RPMI8226 (cell line): ENCODE data around the gene MRPL46.
"Not testable (repeated sequence)": the region's sequence is repeated elsewhere in the genome, so short reads cannot be mapped to it uniquely, and the experiment has no call there.

ENCODE experiments used
- DNase-seq: peaks from one replicate; pipeline ENCODE4 v3.0.0-alpha.2; 2015

Gene MRPL46

DNA sequence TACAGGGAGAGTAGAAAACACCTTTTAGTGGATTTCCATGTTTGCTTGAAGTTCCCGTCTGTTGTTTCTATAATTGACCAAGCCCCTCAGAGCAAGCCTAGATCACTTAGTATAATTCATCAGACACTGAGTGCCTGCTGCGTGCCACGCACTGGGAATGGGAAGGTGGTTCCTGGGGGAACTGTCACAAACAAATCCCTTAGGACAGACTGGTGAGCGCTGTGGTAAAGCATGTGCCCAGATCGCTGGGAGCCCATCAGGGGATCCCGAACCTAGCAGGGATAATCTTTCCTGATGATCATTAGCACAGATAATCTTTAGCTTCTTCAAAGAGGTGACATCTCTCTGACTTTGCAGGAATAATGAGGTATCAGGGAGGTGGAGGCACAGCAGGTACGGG is 9.9 kb upstream of the MRPL46 start:
- no peak for DNase-seq

DNA sequence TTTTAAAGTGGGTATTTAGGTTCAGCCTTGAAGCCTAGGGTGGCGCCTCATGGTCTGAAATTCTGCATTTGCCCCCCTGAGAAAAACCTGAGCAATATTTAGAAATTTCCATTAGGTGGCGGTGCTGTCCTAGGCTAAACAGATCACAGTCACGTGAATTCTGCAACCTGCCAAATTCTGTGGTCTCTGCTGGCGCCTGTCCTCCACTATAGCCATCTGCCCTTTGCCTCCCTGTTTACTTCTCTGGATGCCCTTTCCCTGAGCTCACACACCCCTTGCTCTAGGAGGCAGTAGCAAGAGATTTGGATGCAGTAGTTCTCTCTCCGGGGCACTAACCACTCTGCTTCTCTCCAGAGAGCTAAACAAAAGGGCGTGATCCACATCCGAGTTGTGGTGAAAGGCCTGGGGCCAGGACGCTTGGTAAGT is 9.5 kb upstream of the MRPL46 start:
- peak; percentile 62 for DNase-seq

DNA sequence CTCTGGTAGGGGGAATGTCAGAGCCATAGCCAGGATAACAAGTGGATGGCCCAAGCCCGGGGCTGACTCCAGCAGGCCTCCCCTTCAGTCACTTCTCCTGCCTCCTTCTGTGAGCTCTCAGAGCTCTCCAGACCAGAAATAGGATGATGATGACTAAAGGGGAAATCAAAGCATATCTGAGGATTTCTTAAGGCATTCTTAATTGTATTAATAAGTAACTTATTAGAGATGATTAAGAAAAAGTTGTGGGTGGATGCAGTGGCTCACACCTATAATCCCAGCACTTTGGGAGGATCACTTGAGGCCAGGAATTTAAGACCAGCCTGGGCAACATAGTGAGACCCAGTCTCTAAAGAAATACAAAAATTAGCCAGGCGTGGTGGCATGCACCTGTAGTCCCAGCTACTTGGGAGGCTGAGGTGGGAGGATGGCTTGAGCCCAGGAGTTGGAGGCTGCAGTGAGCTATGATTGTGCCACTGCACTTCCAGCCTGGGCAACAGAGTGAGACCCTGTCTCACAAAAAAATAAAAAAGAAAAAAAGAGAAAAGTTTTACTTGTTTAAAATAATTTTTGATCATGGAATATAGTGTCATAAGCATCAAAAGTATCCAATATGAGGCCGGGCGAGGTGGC is 6.6 kb upstream of the MRPL46 start:
- DNase-seq, result not testable (repeated sequence)

DNA sequence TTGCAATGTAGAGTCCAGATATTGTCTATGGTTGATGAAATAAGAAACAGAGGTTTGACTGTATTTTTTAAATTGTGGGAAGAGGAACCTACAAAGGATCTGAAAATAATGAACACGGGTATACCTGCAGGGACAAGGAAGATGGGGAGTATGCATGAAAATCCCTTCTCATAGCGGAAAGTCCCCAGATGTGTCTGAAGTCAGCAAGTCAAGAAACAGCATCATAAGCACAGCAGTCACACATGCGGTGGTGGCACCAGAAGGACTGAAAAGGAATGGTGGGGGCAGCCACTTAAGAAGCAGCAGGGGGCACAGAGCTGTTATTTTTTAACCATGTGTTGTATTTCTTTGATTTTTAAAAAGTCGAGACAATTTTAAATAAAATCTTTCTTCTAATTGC is 5.0 kb upstream of the MRPL46 start:
- no peak for DNase-seq

DNA sequence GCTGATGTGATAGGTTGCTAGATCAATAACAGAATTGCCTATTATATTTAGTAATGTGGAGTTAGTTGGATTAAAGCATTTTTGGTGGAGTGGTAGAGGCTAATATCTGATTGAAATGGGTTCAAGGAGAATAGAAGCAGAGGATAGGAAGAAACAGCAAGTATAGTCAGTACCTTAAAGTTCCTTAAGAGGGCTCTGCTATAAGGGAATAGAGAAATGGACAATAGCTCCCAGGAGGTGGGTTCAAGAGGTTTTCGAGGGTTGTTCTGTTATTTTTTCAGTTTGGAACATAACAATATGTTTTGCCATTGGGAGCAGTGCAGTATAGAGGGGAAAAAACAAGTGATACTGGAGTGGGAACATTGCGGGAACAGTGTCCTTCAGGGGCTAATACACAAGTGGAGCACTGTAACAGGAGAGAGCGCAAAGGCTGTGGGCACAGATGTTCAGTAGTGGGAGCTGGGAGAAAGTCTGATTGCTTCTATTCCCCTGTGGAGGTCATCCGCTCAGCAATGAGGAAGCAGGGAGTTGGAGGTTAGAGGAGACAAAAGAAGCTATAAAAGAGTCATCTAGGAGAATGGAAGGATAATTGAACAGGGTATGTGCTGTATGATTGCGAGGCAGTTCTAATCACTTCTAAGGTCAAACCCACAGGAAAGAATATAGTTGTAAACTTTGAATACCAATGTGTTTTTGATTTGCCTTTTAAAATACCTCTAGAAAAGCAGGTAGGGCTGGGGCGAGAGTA is 3.6 kb upstream of the MRPL46 start:
- no peak for DNase-seq

DNA sequence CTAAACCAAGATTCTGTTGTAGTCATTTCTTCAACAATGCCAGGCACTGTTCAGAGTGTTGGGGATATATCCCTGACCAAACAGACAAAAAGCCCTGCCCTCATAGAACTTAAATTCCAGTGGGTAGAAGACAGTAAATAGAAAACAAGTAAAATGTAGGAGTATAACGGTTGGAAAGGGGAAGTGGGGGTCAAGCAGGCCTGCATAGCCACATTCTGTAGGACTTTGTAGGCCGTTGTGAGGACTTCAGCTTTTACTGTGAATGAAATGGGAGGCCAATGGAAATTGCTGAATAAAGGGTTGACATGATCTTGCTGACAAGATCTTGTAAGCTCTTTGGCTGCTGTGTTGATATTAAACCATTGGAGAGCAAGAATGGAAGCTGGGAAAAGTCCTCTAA is 2.1 kb upstream of the MRPL46 start:
- DNase-seq, result no peak

DNA sequence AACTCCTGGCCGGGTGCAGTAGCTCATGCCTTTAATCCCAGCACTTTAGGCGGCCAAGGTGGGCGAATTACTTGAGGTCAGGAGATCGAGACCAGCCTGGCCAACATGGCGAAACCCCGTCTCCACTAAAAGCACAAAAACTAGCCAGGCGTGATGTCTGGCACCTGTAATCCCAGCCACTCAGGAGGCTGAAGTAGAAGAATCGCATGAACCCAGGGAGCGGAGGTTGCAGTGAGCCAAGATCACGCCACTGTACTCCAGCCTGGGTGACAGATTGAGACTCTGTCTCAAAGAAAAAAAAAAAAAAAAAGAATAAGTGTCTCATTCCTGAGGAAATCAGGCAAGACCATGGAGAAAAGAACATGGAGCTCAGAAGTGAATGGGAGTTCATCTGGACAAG is 1.5 kb upstream of the MRPL46 start:
- not testable (repeated sequence) for DNase-seq

DNA sequence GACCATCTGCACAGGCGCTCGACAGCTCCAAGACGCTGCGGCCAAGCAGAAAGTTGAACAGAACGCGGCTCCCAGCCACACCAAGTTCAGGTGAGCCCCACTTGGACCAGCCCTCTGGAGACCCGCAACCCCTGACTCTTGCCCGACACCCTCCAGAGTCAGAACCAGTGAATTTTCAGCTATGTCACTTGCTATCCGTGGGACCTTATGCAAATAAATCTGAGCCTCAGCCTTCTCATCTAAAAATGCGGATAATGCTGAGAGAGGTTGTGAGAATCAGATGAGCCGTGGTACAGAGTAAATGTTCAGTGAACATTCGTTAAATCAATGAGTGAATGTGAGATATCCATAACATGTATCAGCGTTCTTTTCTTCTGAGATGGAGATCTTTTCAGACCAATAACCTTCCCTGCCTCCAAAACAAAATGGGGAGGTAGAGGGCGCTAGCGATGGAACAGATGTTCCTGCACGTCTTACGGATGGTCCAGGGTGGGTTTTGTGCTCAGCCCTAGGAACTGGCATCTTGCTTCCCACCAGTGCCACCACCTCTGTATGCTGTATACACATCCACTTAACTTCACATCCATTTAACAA is 844 bp upstream of the MRPL46 start:
- peak; percentile 13 for DNase-seq

DNA sequence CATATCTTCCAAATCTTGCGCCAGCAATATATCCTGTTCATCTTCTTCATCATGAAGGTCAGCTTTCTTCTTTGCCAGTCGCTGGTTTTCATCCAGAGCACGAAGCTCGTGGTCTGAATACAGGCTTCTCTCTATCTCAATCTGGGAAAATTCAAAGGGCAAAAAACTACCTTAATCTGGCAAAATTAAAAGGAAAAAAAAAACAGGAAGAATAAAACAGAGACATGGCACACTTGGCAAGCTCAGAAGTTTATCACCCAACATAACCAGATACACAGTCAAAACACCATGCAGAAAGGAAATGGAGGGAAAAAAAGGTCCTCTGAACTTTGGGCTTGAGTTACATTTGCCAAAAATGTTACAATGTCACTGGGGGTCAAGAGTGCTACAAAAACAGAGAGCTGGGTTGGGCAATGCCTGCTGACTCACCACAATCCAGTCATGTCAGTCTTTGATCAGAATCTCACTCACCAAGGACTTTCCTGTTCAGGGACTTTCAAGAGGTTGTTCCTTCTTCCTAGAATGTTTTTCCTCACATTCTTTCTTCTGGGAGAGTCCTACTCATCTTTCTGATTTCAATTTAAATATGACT is 1.5 kb downstream of the MRPL46 start:
- DNase-seq, result no peak

DNA sequence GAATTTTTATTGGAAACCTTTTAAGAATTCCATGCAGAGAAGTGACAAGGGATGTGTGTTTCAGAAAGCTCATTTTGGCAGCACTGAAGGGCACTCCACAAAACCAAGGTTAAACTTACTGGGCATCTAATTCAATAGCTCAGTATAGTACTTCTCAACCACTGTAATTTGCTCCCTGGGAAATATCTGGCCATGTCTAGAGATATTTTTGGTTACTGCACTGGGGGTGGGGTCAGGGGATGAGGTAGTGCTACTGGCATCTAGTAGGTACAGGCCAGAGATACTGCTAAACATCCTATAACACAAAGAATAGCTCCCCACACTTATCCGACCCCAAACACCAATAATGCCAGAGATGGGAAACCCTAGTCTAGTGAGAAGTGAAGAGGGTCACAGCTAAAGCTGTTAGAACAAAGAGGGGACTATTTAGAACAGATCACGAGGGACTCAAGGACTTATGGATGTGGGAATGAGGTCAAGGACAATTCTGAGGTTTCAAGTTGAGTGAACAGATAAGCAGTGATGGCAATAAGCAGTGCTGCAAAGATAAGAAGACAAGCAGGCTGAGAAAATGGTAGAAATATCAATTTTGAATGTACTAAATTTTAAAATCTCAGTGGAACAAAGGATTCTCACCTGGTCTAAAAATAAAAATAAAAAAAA is 3.2 kb downstream of the MRPL46 start:
- DNase-seq, result no peak

DNA sequence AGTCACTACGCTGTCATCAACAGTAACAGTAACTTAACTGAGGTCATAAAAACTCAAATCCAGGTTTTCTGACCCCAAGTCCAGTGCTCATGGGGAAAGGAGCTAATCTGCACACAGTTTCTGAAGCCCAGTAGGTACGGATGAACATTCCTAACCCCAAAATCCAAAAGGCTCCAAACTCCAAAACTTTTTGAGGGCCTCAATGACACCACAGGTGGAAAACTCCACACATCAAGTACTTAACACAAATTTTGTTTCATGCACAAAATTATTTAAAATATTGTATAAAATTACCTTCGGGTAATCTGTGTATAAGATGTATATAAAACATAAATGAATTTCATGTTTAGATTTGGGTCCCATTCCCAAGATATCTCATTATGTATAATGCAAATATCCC is 10.5 kb downstream of the MRPL46 start:
- DNase-seq, result no peak

DNA sequence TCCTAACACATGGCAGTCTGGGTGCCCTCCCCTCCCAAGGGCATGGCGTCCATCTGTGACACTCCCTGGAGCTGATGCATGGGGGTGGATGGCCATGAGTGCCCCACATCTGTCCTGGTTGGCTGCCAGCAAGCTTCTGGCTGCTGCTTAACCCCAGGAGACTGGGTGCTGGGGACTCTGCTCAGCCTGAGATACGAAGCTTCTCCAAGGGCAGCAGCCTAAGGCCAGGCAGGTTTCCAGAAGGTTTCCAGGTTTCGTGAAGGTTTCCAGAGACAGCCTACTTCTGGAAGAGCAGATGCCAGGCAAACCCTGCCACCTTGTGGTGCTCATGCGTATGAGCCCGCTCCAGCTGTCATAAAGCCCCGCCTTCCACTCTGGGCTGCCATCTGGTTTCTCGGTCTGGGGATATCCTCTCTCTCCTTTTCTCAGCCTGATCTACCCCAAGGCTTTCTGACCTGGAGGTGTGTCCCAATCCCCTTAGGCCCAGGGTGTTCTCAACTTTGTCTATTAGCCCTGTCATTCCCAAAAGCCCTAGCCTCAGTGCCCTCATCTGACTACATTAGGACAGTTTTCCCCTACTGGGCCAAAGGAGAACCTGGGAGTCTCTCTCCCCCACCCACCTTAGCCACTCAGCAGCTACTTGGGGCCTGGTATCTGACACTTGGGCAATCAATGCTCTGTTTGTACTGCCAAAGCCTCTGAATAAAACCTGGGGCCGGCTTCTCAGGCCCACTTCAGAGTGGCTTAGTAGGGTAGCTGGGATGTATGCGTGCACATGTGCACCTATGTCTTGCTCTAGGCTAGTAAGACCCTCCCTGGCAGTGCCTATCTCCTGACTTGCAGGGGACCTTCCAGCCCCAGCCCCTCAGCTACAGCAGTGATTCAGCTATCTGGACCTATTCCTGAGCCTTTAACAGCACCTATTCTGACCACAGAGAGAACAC is 12.0 kb downstream of the MRPL46 start:
- peak; percentile 80 for DNase-seq

DNA sequence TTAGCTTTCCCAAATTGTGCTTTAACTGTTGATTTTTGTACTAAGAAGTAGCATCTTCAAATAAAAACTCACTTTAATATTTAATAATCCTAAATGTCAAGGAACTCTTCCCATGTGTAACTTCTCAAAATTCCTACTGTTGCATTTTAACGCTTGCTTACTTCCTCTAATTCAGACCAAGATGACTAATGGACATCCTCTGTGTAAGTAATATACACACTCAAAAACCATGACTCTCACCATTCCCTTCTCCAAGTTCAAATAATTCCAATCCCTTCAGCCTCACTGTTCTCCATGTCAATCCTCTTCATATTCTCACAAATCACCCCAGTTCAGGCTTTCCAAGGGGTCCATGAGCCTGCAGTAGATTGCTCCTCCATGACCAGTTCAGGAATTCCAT is 13.0 kb downstream of the MRPL46 start:
- DNase-seq, result no peak

DNA sequence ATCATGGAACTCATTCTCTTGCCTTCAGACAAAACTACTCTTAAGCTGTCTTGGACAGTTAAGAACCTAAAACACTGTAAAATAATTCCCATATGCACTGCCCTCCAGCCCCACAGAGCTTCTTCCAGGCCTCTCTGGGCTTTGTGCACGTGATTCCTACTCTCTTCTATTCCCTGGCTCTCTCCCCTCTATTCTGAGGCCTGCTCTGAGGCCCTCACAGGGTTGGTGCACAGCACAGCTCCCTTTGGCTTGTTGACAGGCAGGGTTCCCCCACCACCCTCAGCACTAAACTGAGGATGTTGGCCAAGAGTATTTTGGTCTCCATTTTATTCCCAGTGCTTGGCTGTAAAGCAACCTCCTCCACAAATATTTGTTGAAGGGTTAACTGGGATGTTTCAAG is 13.5 kb downstream of the MRPL46 start:
- DNase-seq, result no peak

DNA sequence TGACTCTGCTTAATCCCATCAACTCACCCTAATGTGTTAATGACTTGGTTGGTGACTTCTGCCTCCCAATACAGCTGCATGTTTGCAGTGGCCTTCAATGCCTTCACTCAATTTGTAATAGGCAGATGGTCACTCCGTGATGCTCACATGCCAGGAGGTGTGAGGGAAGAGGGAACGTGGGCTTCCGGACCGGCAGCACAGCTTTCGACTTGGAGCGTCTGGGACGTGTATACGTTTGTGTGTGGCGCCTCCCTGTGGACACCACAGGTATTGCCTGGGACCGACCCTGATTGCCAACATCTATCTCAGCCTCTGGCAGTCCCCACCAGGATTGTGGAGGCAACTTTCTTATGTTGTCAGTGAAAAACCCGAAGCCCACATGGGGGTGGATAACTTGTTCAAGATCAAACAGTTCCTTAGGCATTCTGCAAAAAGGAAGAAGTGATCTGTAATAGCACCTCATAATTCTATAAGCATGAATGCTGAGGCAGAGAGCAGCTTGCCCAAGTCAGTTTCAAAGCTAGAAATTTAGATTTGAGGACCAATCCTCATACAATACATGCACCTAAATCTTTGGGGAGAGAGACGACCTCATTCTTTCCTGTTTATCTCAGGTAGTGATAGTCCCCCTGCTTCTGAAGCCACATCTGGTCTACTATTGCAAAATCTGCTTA is 16.9 kb downstream of the MRPL46 start:
- peak; percentile 74 for DNase-seq

DNA sequence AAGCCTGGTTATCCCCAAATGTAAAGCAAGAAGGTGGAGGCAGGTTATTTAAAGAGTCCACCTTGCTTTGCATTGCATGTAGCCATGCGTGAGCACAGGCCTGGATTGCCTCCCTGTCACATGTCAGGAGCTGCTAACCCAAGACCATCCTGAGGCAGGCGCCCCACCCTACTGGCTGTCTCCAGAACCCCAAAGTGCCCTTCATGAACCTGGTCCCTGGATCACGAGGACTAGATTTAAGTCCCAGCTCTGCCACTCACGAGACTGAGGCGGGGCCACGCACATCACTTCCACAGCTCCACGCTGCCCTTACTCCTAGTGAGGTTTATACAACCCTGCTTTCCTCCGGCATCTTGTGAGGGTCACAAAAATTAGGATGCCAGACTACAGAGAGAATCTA is 17.6 kb downstream of the MRPL46 start:
- no peak for DNase-seq

DNA sequence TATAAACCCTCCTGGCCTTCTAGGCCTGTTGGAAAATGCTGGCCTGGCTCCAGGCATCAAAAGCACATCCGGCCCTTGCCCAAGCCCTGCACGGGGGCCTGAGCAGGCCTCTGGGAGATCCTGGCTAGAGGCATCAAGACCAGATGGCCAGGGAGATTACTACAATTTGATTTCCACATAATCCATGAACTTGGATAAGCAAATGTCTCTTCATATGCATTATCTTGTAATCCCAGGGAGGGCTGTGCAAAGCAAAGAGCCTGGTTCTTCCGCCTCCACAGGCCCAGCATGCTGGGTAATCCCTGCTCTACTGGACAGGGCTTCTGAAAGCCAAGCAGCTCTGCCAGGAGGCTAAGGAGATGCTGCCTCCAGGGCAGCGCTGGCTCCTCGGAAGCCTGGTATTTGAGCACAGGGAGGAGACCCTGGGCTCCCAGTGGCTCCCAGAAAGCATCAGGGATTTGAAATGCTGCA is 18.2 kb downstream of the MRPL46 start:
- DNase-seq, result no peak

DNA sequence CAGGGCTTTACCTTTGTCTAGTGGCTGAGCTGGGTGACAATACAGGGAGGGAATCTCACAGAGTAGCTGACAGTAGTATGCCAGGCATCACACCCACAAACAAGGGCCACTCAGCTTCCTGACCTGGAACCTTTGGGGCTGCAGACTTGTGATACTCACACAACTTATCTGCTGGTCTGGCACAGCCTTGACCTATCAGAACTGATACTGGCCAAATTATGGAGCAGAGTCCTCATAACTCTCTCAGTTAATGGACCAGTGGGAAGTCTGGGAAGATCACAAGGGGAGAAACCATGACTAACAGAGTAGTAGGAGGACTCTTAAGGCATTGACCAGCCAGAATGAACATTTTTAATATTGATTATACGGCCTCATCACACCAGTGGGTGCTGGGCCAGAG is 19.4 kb downstream of the MRPL46 start:
- DNase-seq, result no peak

DNA sequence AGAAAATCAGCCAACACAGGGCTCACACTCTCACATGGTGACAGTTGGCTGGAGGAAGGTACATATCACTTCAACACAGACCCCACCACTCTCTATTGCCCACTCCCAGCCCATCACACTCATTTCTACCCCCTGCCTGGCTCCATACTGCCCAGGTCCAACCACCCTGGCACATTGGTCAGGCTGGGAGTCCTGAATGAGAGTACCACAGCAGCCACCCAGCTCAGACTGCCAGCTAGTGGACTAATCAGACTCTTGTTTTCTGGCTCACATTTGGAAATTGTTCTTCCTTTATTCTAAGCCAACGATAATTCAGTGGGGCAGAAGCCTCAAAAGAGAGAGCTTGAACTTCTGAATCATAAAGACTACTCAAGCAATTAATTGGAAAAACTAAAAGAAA is 20.0 kb downstream of the MRPL46 start:
- DNase-seq, result no peak

DNA sequence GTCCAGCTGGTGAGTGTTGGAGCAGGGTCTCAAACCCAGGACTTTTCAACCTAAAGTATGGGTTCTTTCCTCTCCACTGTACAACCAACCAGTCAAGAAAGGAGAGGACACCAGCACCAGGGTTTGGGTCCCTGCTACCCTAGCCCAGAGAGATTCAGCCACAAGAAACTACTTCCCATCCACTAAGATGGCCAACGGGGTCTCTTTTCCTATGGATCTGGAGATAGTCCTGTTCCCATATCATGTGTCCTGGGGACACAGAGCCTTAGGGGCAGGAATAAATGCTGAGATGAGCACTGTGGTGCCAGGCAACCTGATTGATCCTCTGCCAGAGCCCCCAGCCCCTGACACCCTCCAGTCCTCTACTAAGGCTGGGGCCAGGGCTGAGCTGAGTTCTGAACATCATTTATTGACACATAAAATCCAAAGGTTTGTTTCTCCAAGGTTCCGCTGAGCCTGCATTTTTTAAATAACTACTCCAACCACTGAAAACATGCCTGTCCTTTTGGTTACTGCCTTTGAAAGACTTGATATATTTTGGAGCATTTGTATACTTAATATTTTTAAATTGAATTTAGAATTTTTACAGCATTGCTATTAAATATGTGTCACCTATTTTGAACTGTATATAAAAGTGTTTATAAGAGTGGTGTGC is 26.0 kb downstream of the MRPL46 start:
- no peak for DNase-seq

DNA sequence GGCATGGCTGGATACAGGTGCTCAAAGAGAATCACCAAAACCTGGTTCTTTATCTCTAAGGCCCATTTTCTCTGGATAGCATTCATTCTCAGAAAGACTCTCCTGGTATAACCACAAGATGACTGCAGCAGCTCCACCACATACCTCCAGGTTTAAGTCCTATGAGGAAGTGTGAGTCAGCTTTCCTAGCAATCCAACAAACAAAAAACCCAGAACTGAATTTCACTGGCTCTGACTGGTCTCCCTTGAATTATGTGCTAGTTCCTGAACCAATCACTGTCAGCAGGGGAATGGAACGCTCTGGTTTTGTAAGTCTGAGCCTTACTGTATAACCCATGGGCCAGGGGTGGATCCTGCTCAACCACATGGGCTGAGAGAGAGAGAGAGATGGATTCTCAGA is 27.2 kb downstream of the MRPL46 start:
- DNase-seq, result no peak
